Activated B cell treated with CpG ODN at 0.5 μM for 24 hours (primary cell): ENCODE measurements around the gene DENND1C. TPM values are rescaled to one million over a fixed set of nuclear protein-coding genes. Genes with fewer than 3 reads are reported as not detected.

Experiments used
- ATAC-seq: fragments of 200-7000 bp; cut with Tn5 transposase; one replicate; pipeline ENCODE4 v1.10.0; 2021; ENCODE audit warnings: low read depth, mild to moderate bottlenecking, moderate library complexity
- CTCF ChIA-PET: fragments of 350-600 bp; sonication (Branson Sonifier 250); formaldehyde crosslinking; loops from one replicate; lab custom pipeline; 2021; ENCODE audit warnings: antibody characterized with exemption; lab: Charles Lee
- POLR2A ChIA-PET: fragments of 350-600 bp; sonication (Branson Sonifier 250); formaldehyde crosslinking; loops from one replicate; lab custom pipeline; 2021; ENCODE audit warnings: antibody characterized with exemption; lab: Charles Lee
- DNase-seq: peaks from one replicate; pipeline ENCODE4 v3.0.0; 2022
- H3K27ac Mint-ChIP-seq: one replicate; pipeline ENCODE4 v1.8.0; 2020; ENCODE audit warnings: mixed read lengths
- H3K27me3 Mint-ChIP-seq: one replicate; pipeline ENCODE4 v1.8.0; 2021; ENCODE audit warnings: mixed read lengths
- H3K36me3 Mint-ChIP-seq: one replicate; pipeline ENCODE4 v1.8.0; 2021; ENCODE audit warnings: low read depth, mixed read lengths
- H3K4me1 Mint-ChIP-seq: one replicate; pipeline ENCODE4 v1.8.0; 2021; ENCODE audit warnings: mixed read lengths
- H3K4me3 Mint-ChIP-seq: one replicate; pipeline ENCODE4 v1.8.0; 2020; ENCODE audit warnings: mild to moderate bottlenecking, mixed read lengths
- H3K9me3 Mint-ChIP-seq: one replicate; pipeline ENCODE4 v1.8.0; 2020; ENCODE audit warnings: mixed read lengths
- CTCF ChIP-seq: fragments of 200-600 bp; IDR thresholded peaks from one replicate; pipeline ENCODE4 v1.8.0; 2022; ENCODE audit warnings: antibody characterized with exemption, mild to moderate bottlenecking
- intact Hi-C: fragments of 100-400 bp; cut with micrococcal nuclease; formaldehyde crosslinking; loops from one replicate; pipeline ENCODE4 v1.15.1; 2024
- total RNA-seq: library from RNA; stranded (reverse); gene quantifications from 2 replicates; pipeline ENCODE4 v1.2.3, GENCODE V29; 2022

The DENND1C gene
- total RNA-seq, 1 donor from 2014 or later, result 95.1 TPM

- ChIA-PET POLR2A (no interaction called here), CTCF (no interaction called here)
- Mint-ChIP-seq H3K27me3 (no peaks in the 10 kb centered on the region), H3K36me3 (peaks cover 4% of the 10 kb centered on the region), H3K9me3 (peaks cover 1% of the 10 kb centered on the region), H3K27ac (no peak overlapping the region), H3K4me1 (no peaks in the 10 kb centered on the region), H3K4me3 (no peak overlapping the region)
- intact Hi-C loops, result no loop called here
- ATAC-seq, result no peak
- no peak for TF ChIP-seq CTCF
- no peak for DNase-seq
Observed at GRCh38 chr19:6443986-6444385, 37.6 kb downstream of the DENND1C start.

DNA sequence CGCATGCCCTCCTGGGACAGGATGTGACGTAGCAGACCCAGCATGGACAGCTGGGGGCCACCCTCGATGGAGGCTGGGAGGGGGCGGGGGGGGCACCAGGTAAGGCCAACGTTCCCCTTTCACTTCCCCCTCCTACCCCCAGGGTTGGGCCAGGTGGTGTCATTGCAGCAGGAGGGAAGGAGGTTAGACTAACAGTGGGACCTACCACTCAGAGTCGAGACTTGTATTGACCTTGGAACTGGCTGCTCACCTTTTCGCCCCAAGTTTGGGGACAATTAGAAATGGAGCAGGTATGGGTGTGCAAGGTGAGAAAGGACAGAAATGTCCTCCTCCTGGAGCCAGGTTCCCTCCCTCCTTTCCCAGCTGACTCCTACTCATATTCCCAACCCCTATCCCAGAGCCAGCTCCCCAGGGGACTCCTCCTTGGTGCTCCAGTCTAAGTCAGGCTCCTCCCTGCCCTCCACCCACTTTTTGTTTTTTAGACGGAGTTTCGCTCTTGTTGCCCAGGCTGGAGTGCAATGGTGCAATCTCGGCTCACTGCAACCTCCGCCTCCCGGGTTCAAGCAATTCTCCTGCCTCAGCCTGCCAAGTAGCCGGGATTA is 39.4 kb downstream of the DENND1C start:
- peaks cover 1% of the 10 kb centered on the region for H3K9me3 Mint-ChIP-seq
- H3K27ac Mint-ChIP-seq, result no peak overlapping the region
- ChIA-PET CTCF (no interaction called here), POLR2A (no interaction called here)
- no peak for TF ChIP-seq CTCF
- ATAC-seq, result no peak
- H3K27me3 Mint-ChIP-seq, result no peaks in the 10 kb centered on the region
- H3K4me1 Mint-ChIP-seq, result no peaks in the 10 kb centered on the region
- DNase-seq, result no peak
- H3K36me3 Mint-ChIP-seq, result peaks cover 4% of the 10 kb centered on the region
- intact Hi-C loops, result no loop called here
- no peak overlapping the region for H3K4me3 Mint-ChIP-seq

DNA sequence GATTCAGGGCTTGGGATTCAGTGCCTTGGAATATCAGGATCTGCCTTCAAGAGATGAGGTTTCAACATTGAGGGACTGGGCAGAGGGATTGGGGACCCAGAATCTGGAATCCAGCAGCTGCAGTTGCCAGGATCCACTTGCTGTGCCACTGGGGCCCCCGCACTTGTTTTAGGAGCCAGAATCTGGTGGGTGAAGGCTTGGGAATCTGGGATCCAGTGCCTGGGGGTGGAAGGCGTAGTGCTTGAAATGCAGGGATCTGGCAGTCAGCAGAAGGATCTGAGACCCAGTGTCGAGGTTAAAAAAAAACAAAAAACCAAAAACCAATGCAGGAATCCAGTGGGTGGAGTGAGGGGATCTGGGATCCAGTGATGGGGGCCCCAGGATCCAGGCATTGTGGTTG is 40.7 kb downstream of the DENND1C start:
- Mint-ChIP-seq H3K4me3 (no peak overlapping the region), H3K27me3 (no peaks in the 10 kb centered on the region), H3K4me1 (no peaks in the 10 kb centered on the region), H3K27ac (no peak overlapping the region), H3K36me3 (no peaks in the 10 kb centered on the region), H3K9me3 (no peaks in the 10 kb centered on the region)
- ATAC-seq, result no peak
- DNase-seq, result no peak
- ChIA-PET POLR2A (no interaction called here), CTCF (no interaction called here)
- TF ChIP-seq CTCF, result no peak
- intact Hi-C loops, result no loop called here

GRCh38 chr19:6439743-6440142 is 41.8 kb downstream of the DENND1C start:
- H3K4me3 Mint-ChIP-seq, result no peak overlapping the region
- no peaks in the 10 kb centered on the region for H3K4me1 Mint-ChIP-seq
- CTCF ChIA-PET, result no interaction called here
- H3K27me3 Mint-ChIP-seq, result no peaks in the 10 kb centered on the region
- no peak for DNase-seq
- no peaks in the 10 kb centered on the region for H3K36me3 Mint-ChIP-seq
- H3K9me3 Mint-ChIP-seq, result no peaks in the 10 kb centered on the region
- intact Hi-C loops, result no loop called here
- POLR2A ChIA-PET, result no interaction called here
- TF ChIP-seq CTCF, result no peak
- no peak overlapping the region for H3K27ac Mint-ChIP-seq
- ATAC-seq, result no peak

GRCh38 chr19:6433663-6434062 is 47.9 kb downstream of the DENND1C start, which contains the start of gene SLC25A41:
TSS of gene SLC25A41 (minus strand) at chr19:6433763. CDS start at chr19:6433693, 70 bp downstream.
- DNase-seq (no peak), ATAC-seq (no peak)
- no peaks in the 10 kb centered on the region for H3K9me3 Mint-ChIP-seq
- H3K36me3 Mint-ChIP-seq, result no peaks in the 10 kb centered on the region
- no peaks in the 10 kb centered on the region for H3K4me1 Mint-ChIP-seq
- no peak within 1 kb of the TSS for H3K4me3 Mint-ChIP-seq
- intact Hi-C loops, result no loop called here
- TF ChIP-seq CTCF, result no peak
- H3K27me3 Mint-ChIP-seq, result no peaks in the 10 kb centered on the region
- ChIA-PET CTCF (no interaction called here), POLR2A (interaction anchor here (0.6 to 1.8 kb wide), 2 partner anchors 9 to 16 kb away, joined by 3 to 11 read pairs; partner anchors contain the start of gene KHSRP)
- H3K27ac Mint-ChIP-seq, result no peak within 1 kb of the TSS
